ENCODE data around the gene ZFP3. TPM values are rescaled to one million over a fixed set of nuclear protein-coding genes. Genes with fewer than 3 reads are reported as not detected.
"Not testable (repeated sequence)": the region's sequence is repeated elsewhere in the genome, so short reads cannot be mapped to it uniquely, and the experiment has no call there.

ZFP3 gene
- total RNA-seq = 1 to 10 TPM; 5.8 to 8.1 (median 6.6) TPM

DNA sequence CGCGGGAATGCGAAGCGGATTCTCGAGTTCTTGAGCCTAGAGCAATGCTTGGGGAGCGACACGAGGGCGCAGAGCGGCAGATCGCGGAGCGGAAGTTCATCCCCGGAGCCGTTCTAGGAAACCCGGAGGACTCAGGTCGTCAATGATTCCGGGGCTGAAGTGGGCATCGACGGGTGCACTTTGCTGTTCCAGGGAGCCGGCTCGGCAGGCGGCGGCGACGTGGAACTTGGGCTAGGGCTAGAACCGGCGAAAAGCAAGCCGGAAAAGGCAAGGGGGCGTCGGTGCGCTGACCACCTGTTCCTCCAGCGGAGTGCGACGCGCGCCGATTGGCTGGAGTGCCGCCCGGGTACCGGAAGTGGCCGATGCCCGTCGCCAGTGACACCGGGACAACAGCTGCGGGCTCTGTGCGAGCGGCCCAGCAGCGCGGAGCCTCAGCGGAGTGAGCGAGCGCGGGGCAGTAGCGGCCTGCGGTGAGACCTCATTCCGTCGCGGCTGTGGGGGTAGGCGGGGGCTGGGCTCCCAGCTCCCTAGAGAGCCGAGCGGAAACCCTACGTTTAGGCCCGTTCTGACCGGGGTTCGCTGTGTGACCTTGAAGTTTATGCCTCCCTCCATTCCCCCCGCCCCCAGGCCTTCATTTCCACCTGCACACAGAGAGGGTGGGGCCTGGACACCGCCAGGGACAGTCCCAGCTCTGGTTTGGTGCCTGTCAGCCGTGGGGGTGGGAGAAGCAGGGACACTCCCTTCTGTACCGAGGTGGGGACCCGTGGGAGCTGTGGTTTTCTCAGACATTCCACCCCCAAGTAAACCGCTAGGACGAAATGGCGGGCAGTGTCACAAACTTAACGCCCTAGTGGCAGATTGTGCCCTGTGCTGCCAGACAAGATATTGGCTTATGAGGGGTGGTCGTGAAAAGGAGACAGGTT, at the start of gene ZFP3:
Gene ZFP3 (plus strand): TSS at position 362 of the 923 bp plus-strand sequence. CDS start 13,038 bp downstream, outside the sequence.
- no peaks in the 10 kb centered on the region for H3K27me3 ChIP-seq
- WGBS, 2 donors (ENCODE audit: low coverage in 1 of 2) = 0% methylated on average over 10 of the region's 75 CpGs; no CpG with 5 or more reads in 1 of the 2 donors
- TF ChIP-seq, protein P1, sequence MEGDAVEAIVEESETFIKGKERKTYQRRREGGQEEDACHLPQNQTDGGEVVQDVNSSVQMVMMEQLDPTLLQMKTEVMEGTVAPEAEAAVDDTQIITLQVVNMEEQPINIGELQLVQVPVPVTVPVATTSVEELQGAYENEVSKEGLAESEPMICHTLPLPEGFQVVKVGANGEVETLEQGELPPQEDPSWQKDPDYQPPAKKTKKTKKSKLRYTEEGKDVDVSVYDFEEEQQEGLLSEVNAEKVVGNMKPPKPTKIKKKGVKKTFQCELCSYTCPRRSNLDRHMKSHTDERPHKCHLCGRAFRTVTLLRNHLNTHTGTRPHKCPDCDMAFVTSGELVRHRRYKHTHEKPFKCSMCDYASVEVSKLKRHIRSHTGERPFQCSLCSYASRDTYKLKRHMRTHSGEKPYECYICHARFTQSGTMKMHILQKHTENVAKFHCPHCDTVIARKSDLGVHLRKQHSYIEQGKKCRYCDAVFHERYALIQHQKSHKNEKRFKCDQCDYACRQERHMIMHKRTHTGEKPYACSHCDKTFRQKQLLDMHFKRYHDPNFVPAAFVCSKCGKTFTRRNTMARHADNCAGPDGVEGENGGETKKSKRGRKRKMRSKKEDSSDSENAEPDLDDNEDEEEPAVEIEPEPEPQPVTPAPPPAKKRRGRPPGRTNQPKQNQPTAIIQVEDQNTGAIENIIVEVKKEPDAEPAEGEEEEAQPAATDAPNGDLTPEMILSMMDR (IDR thresholded peaks at IDR 0.05) = peak in 1 of 4 experiments; percentile 19
- TF ChIP-seq POLR2AphosphoS5 (IDR thresholded peaks at IDR 0.05) (peak; percentile 69), POLR2A (IDR thresholded peaks at IDR 0.05) (peak; percentile 42 to 51), EP300 (IDR thresholded peaks at IDR 0.05) (no peak)
- H3K27ac ChIP-seq = peak within 1 kb of the TSS; percentile 8 to 89 (median 85)
- H3K4me3 ChIP-seq = peak within 1 kb of the TSS; percentile 52 to 89
- peaks cover 0 to 26% (median 8%) of the 10 kb centered on the region in 3 donors for H3K4me1 ChIP-seq
- peak; percentile 97 for ATAC-seq
- peaks cover 0 to 26% of the 10 kb centered on the region in 2 donors for H3K36me3 ChIP-seq
- H3K9me3 ChIP-seq = peaks cover 0 to 12% (median 0%) of the 10 kb centered on the region in 3 donors

DNA sequence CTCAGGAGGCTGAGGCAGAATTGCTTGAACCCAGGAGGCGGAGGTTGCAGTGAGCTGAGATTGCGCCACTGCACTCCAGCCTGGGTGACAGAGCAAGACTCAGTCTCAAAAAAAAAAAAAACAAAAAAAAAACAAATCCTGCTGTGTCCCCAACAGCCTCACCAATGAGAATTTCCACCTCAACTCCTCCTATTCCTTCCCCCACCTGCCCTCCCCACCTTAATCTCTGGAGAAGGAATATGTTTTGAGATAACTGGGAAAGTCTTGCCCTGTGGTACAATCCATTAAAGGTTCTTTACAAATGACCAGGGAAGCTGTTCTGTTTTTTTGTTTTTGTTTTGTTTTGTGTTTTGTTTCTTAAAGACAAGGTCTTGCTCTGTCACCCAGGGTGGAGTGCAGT, 48.1 kb upstream of the ZFP3 start:
- not testable (repeated sequence) for ATAC-seq, H3K36me3 ChIP-seq, H3K27ac ChIP-seq, H3K9me3 ChIP-seq, H3K4me3 ChIP-seq
- 100% methylated on average over 1 of the region's 2 CpGs; no CpG with 5 or more reads in 1 of the 2 donors for WGBS, 2 donors (ENCODE audit: low coverage in 1 of 2)
- Histone ChIP-seq H3K4me1 (peaks cover 0 to 21% (median 0%) of the 10 kb centered on the region in 3 donors), H3K27me3 (peaks cover 10% of the 10 kb centered on the region)

DNA sequence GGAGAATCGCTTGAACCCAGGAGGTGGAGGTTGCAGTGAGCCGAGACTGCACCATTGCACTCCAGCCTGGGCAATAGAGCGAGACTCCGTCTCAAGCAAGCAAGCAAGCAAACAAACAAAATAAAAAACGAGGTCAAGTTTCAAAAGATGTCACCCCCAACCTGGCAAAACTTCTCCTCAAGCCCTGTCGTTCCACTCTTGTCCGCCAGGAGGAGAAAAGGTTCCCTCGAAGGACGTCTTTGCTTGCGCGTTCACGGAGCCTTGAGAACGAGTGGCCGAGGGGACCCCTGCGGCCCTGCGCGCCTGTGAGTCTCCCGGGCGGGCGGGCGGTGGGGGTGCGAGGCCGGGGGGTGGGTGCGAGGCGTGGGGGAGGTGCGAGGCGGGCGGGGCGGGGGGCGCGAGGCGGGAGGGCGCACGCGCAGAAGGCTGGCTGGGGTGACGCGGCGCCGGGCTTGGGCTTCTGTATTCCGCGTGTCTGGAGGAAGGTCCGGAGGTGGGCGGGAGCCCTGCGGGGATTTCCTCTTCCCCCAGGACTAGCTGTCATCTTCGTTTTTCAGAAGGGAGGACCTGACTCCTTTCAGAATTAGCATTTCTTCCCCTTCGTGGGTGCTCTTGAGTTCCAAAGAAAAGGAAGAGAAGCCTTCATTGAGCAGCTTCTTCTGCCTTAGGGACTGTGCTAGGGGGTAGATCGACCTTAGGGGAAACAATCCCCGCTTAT, 46.7 kb upstream of the ZFP3 start:
- ATAC-seq = peak; percentile 88
- Histone ChIP-seq H3K27me3 (peaks cover 23% of the 10 kb centered on the region), H3K9me3 (no peaks in the 10 kb centered on the region), H3K4me3 (peak overlapping the region; percentile 32 to 55), H3K27ac (peak overlapping the region in 3 of 4 donors; percentile 25 to 73 (median 28)), H3K36me3 (no peaks in the 10 kb centered on the region), H3K4me1 (peaks cover 0 to 22% (median 0%) of the 10 kb centered on the region in 3 donors)
- WGBS, 2 donors (ENCODE audit: low coverage in 1 of 2) = 32% methylated on average over 4 of the region's 48 CpGs; no CpG with 5 or more reads in 1 of the 2 donors
- TF ChIP-seq POLR2AphosphoS5 (IDR thresholded peaks at IDR 0.05) (peak; percentile 9), POLR2A (IDR thresholded peaks at IDR 0.05) (no peak), EP300 (IDR thresholded peaks at IDR 0.05) (no peak)
- TF ChIP-seq, protein P1 (IDR thresholded peaks at IDR 0.05) = peak in 3 of 4 experiments; percentile 79 to 90 (median 85)

DNA sequence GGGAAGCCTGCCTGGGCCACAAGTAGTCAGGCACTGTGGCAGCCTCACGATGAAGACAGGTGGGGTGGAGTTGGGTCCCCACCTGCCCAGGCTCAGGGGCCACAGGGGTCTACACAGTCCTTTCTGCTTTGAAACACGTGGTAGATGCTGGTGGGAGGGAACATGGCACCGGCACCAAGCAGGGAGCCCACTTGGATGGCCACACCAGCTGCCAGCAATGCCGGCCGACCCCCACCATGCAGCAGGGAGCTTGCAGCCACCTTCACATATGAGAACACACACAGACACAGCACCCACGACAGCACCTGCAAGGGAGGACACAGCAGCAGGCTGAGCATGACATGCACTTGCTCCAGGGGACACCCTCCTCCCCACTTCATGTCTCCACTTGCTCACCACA, 45.4 kb upstream of the ZFP3 start:
- WGBS, 2 donors (ENCODE audit: low coverage in 1 of 2) = no CpG with 5 or more reads among the region's 6 CpGs
- Histone ChIP-seq H3K4me3 (no peak overlapping the region), H3K36me3 (no peaks in the 10 kb centered on the region), H3K4me1 (peaks cover 0 to 22% (median 0%) of the 10 kb centered on the region in 3 donors), H3K27me3 (peaks cover 31% of the 10 kb centered on the region), H3K27ac (no peak overlapping the region), H3K9me3 (no peaks in the 10 kb centered on the region)
- no peak for ATAC-seq
- TF ChIP-seq POLR2AphosphoS5 (IDR thresholded peaks at IDR 0.05) = no peak
- no peak for TF ChIP-seq POLR2A (IDR thresholded peaks at IDR 0.05)
- TF ChIP-seq, protein P1 (IDR thresholded peaks at IDR 0.05) = no peak
- no peak for TF ChIP-seq EP300 (IDR thresholded peaks at IDR 0.05)

DNA sequence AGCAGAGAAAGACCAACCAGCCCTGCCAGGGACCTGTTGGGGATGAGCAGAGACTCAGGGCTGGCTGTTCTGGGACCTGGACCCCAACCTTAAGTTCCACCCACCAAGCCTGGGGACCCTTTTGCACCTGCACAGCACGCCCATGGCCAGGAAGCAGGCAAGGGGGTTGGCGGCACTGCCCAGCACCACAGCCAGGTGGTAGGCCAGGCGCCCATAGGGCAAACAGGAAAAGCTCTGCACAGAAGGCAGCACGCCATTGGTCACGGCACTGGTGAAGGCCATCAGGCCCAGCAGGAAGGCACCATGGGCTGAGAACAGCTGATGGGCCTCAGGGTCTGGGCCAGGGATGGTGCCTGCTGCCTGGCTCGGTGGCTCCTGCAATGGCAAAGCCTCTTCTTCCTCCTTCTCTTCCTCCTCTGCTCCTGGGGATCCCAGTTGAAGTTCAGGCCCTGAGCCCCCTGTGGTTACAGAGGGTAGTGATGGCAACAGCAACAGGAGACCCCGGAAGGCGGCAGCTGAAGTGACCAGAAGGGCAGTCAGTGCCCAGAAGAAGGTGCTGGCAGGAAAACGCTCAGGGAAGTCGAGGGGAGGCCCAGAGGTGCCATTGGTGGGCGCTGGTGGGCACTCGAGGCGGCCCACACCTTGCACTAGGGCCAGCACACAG, 44.8 kb upstream of the ZFP3 start:
- Histone ChIP-seq H3K9me3 (no peaks in the 10 kb centered on the region), H3K27ac (no peak overlapping the region), H3K27me3 (peaks cover 31% of the 10 kb centered on the region), H3K4me3 (no peak overlapping the region), H3K36me3 (no peaks in the 10 kb centered on the region), H3K4me1 (peaks cover 0 to 22% (median 0%) of the 10 kb centered on the region in 3 donors)
- no peak for ATAC-seq
- WGBS, 2 donors (ENCODE audit: low coverage in 1 of 2) = 60 to 71% methylated on average over 1 to 5 of the region's 13 CpGs
- TF ChIP-seq EP300 (IDR thresholded peaks at IDR 0.05) (no peak), POLR2A (IDR thresholded peaks at IDR 0.05) (no peak), POLR2AphosphoS5 (IDR thresholded peaks at IDR 0.05) (no peak)
- TF ChIP-seq, protein P1 (IDR thresholded peaks at IDR 0.05) = no peak
